Astrocyte (in vitro differentiated cells and primary cell): ENCODE data around the gene PLEKHG2.

Experiments
- CTCF ChIP-seq: IDR thresholded peaks from 2 replicates; pipeline ENCODE4 v1.5.1; 2011; ENCODE audit warnings: low read depth, mild to moderate bottlenecking, inconsistent platforms, low read length, moderate library complexity; ENCODE audit not compliant: insufficient read depth
- EZH2 ChIP-seq: IDR thresholded peaks from 2 replicates; pipeline ENCODE4 v1.6.1; 2012; ENCODE audit warnings: mild to moderate bottlenecking, low read length, inconsistent platforms; ENCODE audit not compliant: insufficient read depth

- TF ChIP-seq EZH2 (no peak), CTCF (no peak)
Observed at GRCh38 chr19:39409208-39410016, 3.1 kb upstream of the PLEKHG2 start.
